ENCODE measurements around the gene RASIP1.

- TF ChIP-seq, protein P1, sequence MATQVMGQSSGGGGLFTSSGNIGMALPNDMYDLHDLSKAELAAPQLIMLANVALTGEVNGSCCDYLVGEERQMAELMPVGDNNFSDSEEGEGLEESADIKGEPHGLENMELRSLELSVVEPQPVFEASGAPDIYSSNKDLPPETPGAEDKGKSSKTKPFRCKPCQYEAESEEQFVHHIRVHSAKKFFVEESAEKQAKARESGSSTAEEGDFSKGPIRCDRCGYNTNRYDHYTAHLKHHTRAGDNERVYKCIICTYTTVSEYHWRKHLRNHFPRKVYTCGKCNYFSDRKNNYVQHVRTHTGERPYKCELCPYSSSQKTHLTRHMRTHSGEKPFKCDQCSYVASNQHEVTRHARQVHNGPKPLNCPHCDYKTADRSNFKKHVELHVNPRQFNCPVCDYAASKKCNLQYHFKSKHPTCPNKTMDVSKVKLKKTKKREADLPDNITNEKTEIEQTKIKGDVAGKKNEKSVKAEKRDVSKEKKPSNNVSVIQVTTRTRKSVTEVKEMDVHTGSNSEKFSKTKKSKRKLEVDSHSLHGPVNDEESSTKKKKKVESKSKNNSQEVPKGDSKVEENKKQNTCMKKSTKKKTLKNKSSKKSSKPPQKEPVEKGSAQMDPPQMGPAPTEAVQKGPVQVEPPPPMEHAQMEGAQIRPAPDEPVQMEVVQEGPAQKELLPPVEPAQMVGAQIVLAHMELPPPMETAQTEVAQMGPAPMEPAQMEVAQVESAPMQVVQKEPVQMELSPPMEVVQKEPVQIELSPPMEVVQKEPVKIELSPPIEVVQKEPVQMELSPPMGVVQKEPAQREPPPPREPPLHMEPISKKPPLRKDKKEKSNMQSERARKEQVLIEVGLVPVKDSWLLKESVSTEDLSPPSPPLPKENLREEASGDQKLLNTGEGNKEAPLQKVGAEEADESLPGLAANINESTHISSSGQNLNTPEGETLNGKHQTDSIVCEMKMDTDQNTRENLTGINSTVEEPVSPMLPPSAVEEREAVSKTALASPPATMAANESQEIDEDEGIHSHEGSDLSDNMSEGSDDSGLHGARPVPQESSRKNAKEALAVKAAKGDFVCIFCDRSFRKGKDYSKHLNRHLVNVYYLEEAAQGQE (IDR thresholded peaks at IDR 0.05), result no peak
- TF ChIP-seq, protein P2, sequence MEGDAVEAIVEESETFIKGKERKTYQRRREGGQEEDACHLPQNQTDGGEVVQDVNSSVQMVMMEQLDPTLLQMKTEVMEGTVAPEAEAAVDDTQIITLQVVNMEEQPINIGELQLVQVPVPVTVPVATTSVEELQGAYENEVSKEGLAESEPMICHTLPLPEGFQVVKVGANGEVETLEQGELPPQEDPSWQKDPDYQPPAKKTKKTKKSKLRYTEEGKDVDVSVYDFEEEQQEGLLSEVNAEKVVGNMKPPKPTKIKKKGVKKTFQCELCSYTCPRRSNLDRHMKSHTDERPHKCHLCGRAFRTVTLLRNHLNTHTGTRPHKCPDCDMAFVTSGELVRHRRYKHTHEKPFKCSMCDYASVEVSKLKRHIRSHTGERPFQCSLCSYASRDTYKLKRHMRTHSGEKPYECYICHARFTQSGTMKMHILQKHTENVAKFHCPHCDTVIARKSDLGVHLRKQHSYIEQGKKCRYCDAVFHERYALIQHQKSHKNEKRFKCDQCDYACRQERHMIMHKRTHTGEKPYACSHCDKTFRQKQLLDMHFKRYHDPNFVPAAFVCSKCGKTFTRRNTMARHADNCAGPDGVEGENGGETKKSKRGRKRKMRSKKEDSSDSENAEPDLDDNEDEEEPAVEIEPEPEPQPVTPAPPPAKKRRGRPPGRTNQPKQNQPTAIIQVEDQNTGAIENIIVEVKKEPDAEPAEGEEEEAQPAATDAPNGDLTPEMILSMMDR (IDR thresholded peaks at IDR 0.05), result no peak
- TF ChIP-seq NPAS2 (CRISPR knock-in tag; IDR thresholded peaks at IDR 0.05; ENCODE audit: borderline replicate concordance) (no peak), JUN (IDR thresholded peaks at IDR 0.05) (no peak)
These were observed 29.9 kb upstream of the RASIP1 start for GRCh38 chr19:48770266-48770665.
